Endothelial cell of umbilical vein (primary cell): ENCODE results near the gene AGMAT. TPM values are rescaled to one million over a fixed set of nuclear protein-coding genes. Genes with fewer than 3 reads are reported as not detected.

Experiments
- BruUV-seq: library from RNA; stranded (reverse); fragments of 400-500 nt; replicated peaks from 2 replicates; lab custom pipeline; 2021; lab: Mats Ljungman, UMichigan
- CTCF ChIA-PET: fragments of 300-600, 350-600 bp; sonication (Branson Sonifier 250); formaldehyde crosslinking; loops from one replicate; lab custom pipeline; 2021; ENCODE audit warnings: antibody characterized with exemption, inconsistent platforms; lab: Charles Lee
- POLR2A ChIA-PET: fragments of 300-600, 350-600 bp; sonication (Branson Sonifier 250); formaldehyde crosslinking; loops from one replicate; lab custom pipeline; 2021; ENCODE audit warnings: antibody characterized with exemption, inconsistent platforms; lab: Charles Lee
- DNase-seq: peaks from one replicate; pipeline ENCODE4 v3.0.0-alpha.2; 2011; ENCODE audit warnings: low read depth, low spot score
- FAIRE-seq: peaks from 2 replicates; lab custom pipeline; 2011; peaks lifted over from hg19 to GRCh38; lab: Jason Lieb, UNC
- H2AFZ ChIP-seq: 2 replicates; pipeline ENCODE4 v1.6.0; 2012; ENCODE audit warnings: low read depth, low read length, control low read depth, inconsistent platforms
- H3K27ac ChIP-seq: 2 replicates; pipeline ENCODE4 v1.5.1; 2011; ENCODE audit warnings: low read depth, mild to moderate bottlenecking, control low read depth, low read length, moderate library complexity; ENCODE audit not compliant: insufficient read depth
- H3K27me3 ChIP-seq, 2 experiments: 2 replicates each; pipeline versions ENCODE4 v1.6.0 to v1.6.1; 2011; ENCODE audit warnings: low read length in 2 of 2, mixed read lengths in 1 of 2; ENCODE audit not compliant: control insufficient read depth in 2 of 2, insufficient read depth in 2 of 2
- H3K36me3 ChIP-seq, 2 experiments: 2 replicates in 1 of 2; 3 replicates in 1 of 2; pipeline ENCODE4 v1.5.1; 2011; ENCODE audit warnings: low read length in 2 of 2, mild to moderate bottlenecking in 1 of 2, moderate library complexity in 1 of 2; ENCODE audit not compliant: control insufficient read depth in 2 of 2, insufficient read depth in 2 of 2; ENCODE audit errors: extremely low read depth in 1 of 2
- H3K4me1 ChIP-seq: 3 replicates; pipeline ENCODE4 v1.5.1; 2011; ENCODE audit warnings: mild to moderate bottlenecking, low read length; ENCODE audit not compliant: control insufficient read depth, insufficient read depth; ENCODE audit errors: extremely low read depth
- H3K4me2 ChIP-seq: 2 replicates; pipeline ENCODE4 v1.6.1; 2011; ENCODE audit warnings: low read length, control low read depth, mixed read lengths; ENCODE audit not compliant: insufficient read depth
- H3K4me3 ChIP-seq, 3 experiments: fragments of 200-600 bp in 1 of 3; sonication (generic), shearing (Covaris generic) in 1 of 3; replicated peaks in 1 of 3; 2 replicates each; pipeline ENCODE4 v1.5.1; 2011 to 2016; ENCODE audit warnings: control low read depth in 3 of 3, low read length in 3 of 3, mild to moderate bottlenecking in 2 of 3, inconsistent platforms in 1 of 3, low read depth in 1 of 3, moderate library complexity in 1 of 3; ENCODE audit not compliant: insufficient read depth in 1 of 3
- H3K79me2 ChIP-seq: 2 replicates; pipeline ENCODE4 v1.6.0; 2012; ENCODE audit warnings: low read length, inconsistent platforms; ENCODE audit not compliant: control insufficient read depth, insufficient read depth
- H3K9ac ChIP-seq: replicated peaks from 2 replicates; pipeline ENCODE3; 2011; ENCODE audit warnings: low read length, control low read depth; ENCODE audit not compliant: insufficient read depth; ENCODE audit errors: extremely low read depth
- H3K9me1 ChIP-seq: replicated peaks from 3 replicates; pipeline ENCODE4 v1.6.0; 2011; ENCODE audit warnings: mild to moderate bottlenecking, low read length; ENCODE audit not compliant: control insufficient read depth, insufficient read depth; ENCODE audit errors: extremely low read depth
- H3K9me3 ChIP-seq: replicated peaks from 2 replicates; pipeline ENCODE4 v1.5.1; 2012; ENCODE audit warnings: low read length, inconsistent platforms; ENCODE audit not compliant: control insufficient read depth, insufficient read depth
- H4K20me1 ChIP-seq: replicated peaks from 2 replicates; pipeline ENCODE3; 2011; ENCODE audit warnings: mild to moderate bottlenecking, low read length; ENCODE audit not compliant: control insufficient read depth, insufficient read depth; ENCODE audit errors: extremely low read depth
- CTCF ChIP-seq, 2 donors: IDR thresholded peaks; 1 replicate in 1 of 2; 2 replicates in 1 of 2; pipeline ENCODE4 v1.5.1; 2011; ENCODE audit warnings: low read length in 2 of 2, mild to moderate bottlenecking in 2 of 2, moderate library complexity in 2 of 2, control low read depth in 1 of 2, inconsistent platforms in 1 of 2, low read depth in 1 of 2; ENCODE audit not compliant: insufficient read depth in 1 of 2; ENCODE audit errors: extremely low read depth in 1 of 2
- JUN ChIP-seq: IDR thresholded peaks from 2 replicates; pipeline ENCODE4 v1.6.1; 2011; ENCODE audit warnings: borderline replicate concordance, low read depth; ENCODE audit not compliant: insufficient read length, insufficient read depth
- MAX ChIP-seq: IDR thresholded peaks from 2 replicates; pipeline ENCODE4 v1.6.1; 2011; ENCODE audit not compliant: insufficient read depth, insufficient read length
- MYC ChIP-seq: IDR thresholded peaks from one replicate; pipeline ENCODE4 v1.6.1; 2011; ENCODE audit warnings: mild to moderate bottlenecking, low read depth, low read length
- POLR2A ChIP-seq: IDR thresholded peaks from 2 replicates; pipeline ENCODE4 v1.6.1; 2012; ENCODE audit warnings: low read depth, mild to moderate bottlenecking, control low read depth, low read length
- POLR2AphosphoS5 ChIP-seq: IDR thresholded peaks from 2 replicates; pipeline ENCODE4 v1.6.1; 2012; ENCODE audit warnings: low read depth, mild to moderate bottlenecking, control low read depth, low read length, moderate library complexity; ENCODE audit not compliant: insufficient read depth
- dilution Hi-C: fragments of 300-500 bp; cut with MboI; formaldehyde crosslinking; loops from one replicate; pipeline ENCODE4 v1.15.0; 2019; ENCODE audit warnings: low sequenced_read_pairs; ENCODE audit not compliant: extremely low pct_ligation_motif_present
- intact Hi-C: fragments of 100-400 bp; cut with micrococcal nuclease; formaldehyde crosslinking; loops from one replicate; pipeline ENCODE4 v1.10.0; 2022
- polyA plus RNA-seq, 4 experiments: library from polyadenylated mRNA; depleted of rRNA in 3 of 4; stranded (reverse) in 3 of 4; unstranded in 1 of 4; fragments of >200 nt; gene quantifications; 2 replicates each; pipeline versions ENCODE4 v1.2.1 to v1.2.3, GENCODE V29; 2011 to 2012; ENCODE audit warnings: missing spikeins in 1 of 4
- total RNA-seq: library from RNA; stranded (reverse); gene quantifications from 2 replicates; pipeline ENCODE4 v1.2.3, GENCODE V29; 2021

AGMAT gene
- total and polyA plus RNA-seq, 2 donors (not counting 3 experiments of a cell fraction or from before 2014, with no cell fraction given): 0.39 to 1.9 TPM

GRCh38 chr1:15526490-15527339 is 58.1 kb downstream of the AGMAT start, which contains the start of gene DNAJC16:
DNAJC16 (plus strand) TSS chr1:15526848; CDS start chr1:15529106, 2,258 bp downstream.
- Histone ChIP-seq H2AFZ (peak within 1 kb of the TSS; percentile 96), H3K27ac (peak within 1 kb of the TSS; percentile 44), H3K4me2 (peak within 1 kb of the TSS; percentile 84), H3K4me1 (peaks cover 24% of the 10 kb centered on the region), H3K79me2 (peaks cover 11% of the 10 kb centered on the region), H4K20me1 (no peaks in the 10 kb centered on the region), H3K9ac (peak within 1 kb of the TSS; percentile 58), H3K9me1 (no peaks in the 10 kb centered on the region), H3K27me3 (no peaks in the 10 kb centered on the region), H3K4me3 (peak within 1 kb of the TSS; percentile 52 to 87 (median 74)), H3K36me3 (no peaks in the 10 kb centered on the region), H3K9me3 (no peaks in the 10 kb centered on the region)
- CTCF ChIA-PET: interaction anchor here (1.3 kb wide), 1 partner anchor 203 kb away, joined by 3 read pairs; no protein-coding TSS in a partner anchor
- TSS peak; percentile 47 for BruUV-seq
- dilution Hi-C loops: no loop called here
- DNase-seq: peak; percentile 100
- peak; percentile 98 for FAIRE-seq
- TF ChIP-seq CTCF (IDR thresholded peaks at IDR 0.05; ENCODE audit: extremely low read depth in 1 of 2, insufficient read depth in 1 of 2, low read depth in 1 of 2, low read length in 2 of 2): peak in 1 of 2 donors; percentile 4
- peak; percentile 76 for TF ChIP-seq POLR2AphosphoS5
- TF ChIP-seq POLR2A: peak; percentile 90
- TF ChIP-seq MAX: peak; percentile 95
- TF ChIP-seq MYC: peak; percentile 58
- TF ChIP-seq JUN: no peak
- POLR2A ChIA-PET: interaction anchor here (0.6 kb wide), 1 partner anchor 993 kb away, joined by 3 read pairs; no protein-coding TSS in a partner anchor
- intact Hi-C loops: loop anchor here (1.0 to 10.0 kb wide), 3 partner anchors 77 to 318 kb away; partner anchors contain the start of genes DDI2 and SPEN
